Neural progenitor cell (in vitro differentiated cells): Measurements from ENCODE around the gene CYBRD1. TPM values are rescaled to one million over a fixed set of nuclear protein-coding genes. Genes with fewer than 3 reads are reported as not detected.

Experiments
- DNase-seq: peaks from one replicate; pipeline ENCODE4 v3.0.0-alpha.2; 2016; ENCODE audit warnings: low spot score
- H2AFZ ChIP-seq: fragments of 200-600 bp; sonication (generic); replicated peaks from 2 replicates; pipeline ENCODE4 v1.6.1; 2016; ENCODE audit warnings: antibody characterized with exemption
- H3F3A ChIP-seq: fragments of 200-600 bp; sonication (generic); 2 replicates; pipeline ENCODE4 v1.6.1; 2016; ENCODE audit warnings: antibody characterized with exemption, low read depth
- H3K27ac ChIP-seq: fragments of 200-600 bp; sonication (generic); 2 replicates; pipeline ENCODE4 v1.5.1; 2016; ENCODE audit warnings: mild to moderate bottlenecking
- H3K27me3 ChIP-seq: fragments of 200-600 bp; sonication (generic); 2 replicates; pipeline ENCODE4 v1.6.1; 2016; ENCODE audit warnings: mild to moderate bottlenecking, moderate library complexity
- H3K36me3 ChIP-seq: fragments of 200-600 bp; sonication (generic); 2 replicates; pipeline ENCODE4 v1.5.1; 2016
- H3K4me1 ChIP-seq: fragments of 200-600 bp; sonication (generic); 2 replicates; pipeline ENCODE4 v1.6.1; 2016; ENCODE audit warnings: mixed run types
- H3K4me2 ChIP-seq: fragments of 200-600 bp; sonication (generic); 2 replicates; pipeline ENCODE4 v1.6.1; 2016
- H3K4me3 ChIP-seq: fragments of 200-600 bp; sonication (generic); 2 replicates; pipeline ENCODE4 v1.5.1; 2016
- H3K79me2 ChIP-seq: fragments of 200-600 bp; sonication (generic); 2 replicates; pipeline ENCODE4 v1.6.1; 2016; ENCODE audit warnings: low read depth
- H3K9ac ChIP-seq: fragments of 200-600 bp; sonication (generic); 2 replicates; pipeline ENCODE4 v1.6.1; 2016
- H3K9me3 ChIP-seq: fragments of 200-600 bp; sonication (generic); 2 replicates; pipeline ENCODE4 v1.5.1; 2016; ENCODE audit warnings: low read depth
- H4K20me1 ChIP-seq: fragments of 200-600 bp; sonication (generic); 2 replicates; pipeline ENCODE4 v1.6.1; 2016; ENCODE audit warnings: low read depth
- H3K27ac Mint-ChIP-seq: 3 replicates; pipeline ENCODE4 v1.8.0; 2021; ENCODE audit warnings: mixed read lengths
- H3K27me3 Mint-ChIP-seq: 2 replicates; pipeline ENCODE4 v1.8.0; 2022; ENCODE audit warnings: low read depth, mild to moderate bottlenecking, inconsistent platforms, moderate library complexity, mixed read lengths; ENCODE audit not compliant: insufficient read depth
- H3K36me3 Mint-ChIP-seq: 3 replicates; pipeline ENCODE4 v1.8.0; 2021; ENCODE audit warnings: mixed read lengths
- H3K4me1 Mint-ChIP-seq: 3 replicates; pipeline ENCODE4 v1.8.0; 2021; ENCODE audit warnings: mixed read lengths
- H3K4me3 Mint-ChIP-seq: 3 replicates; pipeline ENCODE4 v1.8.0; 2021; ENCODE audit warnings: mild to moderate bottlenecking, moderate library complexity, mixed read lengths
- H3K9me3 Mint-ChIP-seq: 3 replicates; pipeline ENCODE4 v1.8.0; 2020; ENCODE audit warnings: mixed read lengths
- CTCF ChIP-seq: fragments of 200-600 bp; sonication (generic); IDR thresholded peaks from 2 replicates; pipeline ENCODE4 v1.5.1; 2017; ENCODE audit warnings: antibody characterized with exemption, mild to moderate bottlenecking
- EZH2 ChIP-seq: fragments of 200-600 bp; sonication (generic); IDR thresholded peaks from 2 replicates; pipeline ENCODE4 v1.6.1; 2017; ENCODE audit warnings: antibody characterized with exemption, mild to moderate bottlenecking, moderate library complexity
- EZH2phosphoT487 ChIP-seq: fragments of 200-600 bp; sonication (generic); IDR thresholded peaks from 2 replicates; pipeline ENCODE4 v1.6.1; 2017; ENCODE audit warnings: antibody characterized with exemption
- total RNA-seq: library from RNA; depleted of rRNA; stranded (reverse); fragments of >200 nt; gene quantifications from 2 replicates; pipeline ENCODE4 v1.2.3, GENCODE V29; 2015; ENCODE audit warnings: low replicate concordance

Gene CYBRD1
- total RNA-seq = 5.8 and 11.1 TPM in 2 replicates

DNA sequence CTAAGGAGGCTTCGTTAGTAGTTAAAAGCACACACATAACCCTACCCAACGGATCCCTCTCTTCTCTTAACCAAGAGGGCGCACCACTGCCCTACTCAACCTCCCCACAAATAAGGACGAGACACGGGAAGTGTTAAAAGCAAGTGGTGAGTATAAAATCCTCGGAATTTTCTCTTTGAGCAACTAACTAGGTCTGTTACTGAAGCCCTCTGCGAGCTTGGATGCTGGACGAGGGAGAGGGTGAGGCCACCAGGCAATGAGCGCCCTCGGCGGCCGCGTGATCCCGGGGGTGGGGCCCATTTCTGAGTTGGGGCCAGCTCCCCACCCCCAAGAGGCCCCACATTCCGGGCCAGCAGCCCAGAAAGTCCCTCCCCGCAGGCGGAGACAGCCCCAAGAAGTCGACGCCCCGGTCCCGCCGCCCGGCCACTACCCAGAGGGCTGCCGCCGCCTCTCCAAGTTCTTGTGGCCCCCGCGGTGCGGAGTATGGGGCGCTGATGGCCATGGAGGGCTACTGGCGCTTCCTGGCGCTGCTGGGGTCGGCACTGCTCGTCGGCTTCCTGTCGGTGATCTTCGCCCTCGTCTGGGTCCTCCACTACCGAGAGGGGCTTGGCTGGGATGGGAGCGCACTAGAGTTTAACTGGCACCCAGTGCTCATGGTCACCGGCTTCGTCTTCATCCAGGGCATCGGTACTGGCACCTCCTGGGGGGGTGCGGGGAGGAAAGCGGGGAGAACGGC lies at the start of gene CYBRD1:
TSS of gene CYBRD1 (plus strand) at position 423 of the 736 bp plus-strand sequence. CDS start at position 495, 72 bp downstream.
- H3K27me3 ChIP-seq = peaks cover 11% of the 10 kb centered on the region
- peak within 1 kb of the TSS; percentile 96 for H2AFZ ChIP-seq
- H3K36me3 ChIP-seq = no peaks in the 10 kb centered on the region
- Mint-ChIP-seq H3K9me3 (peaks cover 6% of the 10 kb centered on the region), H3K27me3 (peaks cover 14% of the 10 kb centered on the region), H3K36me3 (no peaks in the 10 kb centered on the region), H3K27ac (peak within 1 kb of the TSS; percentile 96), H3K4me3 (peak within 1 kb of the TSS; percentile 95), H3K4me1 (peaks cover 34% of the 10 kb centered on the region)
- peak within 1 kb of the TSS; percentile 23 for H3K9ac ChIP-seq
- DNase-seq = peak; percentile 63
- peaks cover 21% of the 10 kb centered on the region for H3K4me1 ChIP-seq
- no peak within 1 kb of the TSS for H3K27ac ChIP-seq
- H4K20me1 ChIP-seq = no peaks in the 10 kb centered on the region
- H3K4me2 ChIP-seq = peak within 1 kb of the TSS; percentile 97
- no peaks in the 10 kb centered on the region for H3K9me3 ChIP-seq
- peak within 1 kb of the TSS; percentile 66 for H3K4me3 ChIP-seq
- H3K79me2 ChIP-seq = no peaks in the 10 kb centered on the region
- peaks cover 21% of the 10 kb centered on the region for H3F3A ChIP-seq
- no peak for TF ChIP-seq EZH2phosphoT487
- TF ChIP-seq EZH2 = peak; percentile 12
- TF ChIP-seq CTCF = peak; percentile 20

DNA sequence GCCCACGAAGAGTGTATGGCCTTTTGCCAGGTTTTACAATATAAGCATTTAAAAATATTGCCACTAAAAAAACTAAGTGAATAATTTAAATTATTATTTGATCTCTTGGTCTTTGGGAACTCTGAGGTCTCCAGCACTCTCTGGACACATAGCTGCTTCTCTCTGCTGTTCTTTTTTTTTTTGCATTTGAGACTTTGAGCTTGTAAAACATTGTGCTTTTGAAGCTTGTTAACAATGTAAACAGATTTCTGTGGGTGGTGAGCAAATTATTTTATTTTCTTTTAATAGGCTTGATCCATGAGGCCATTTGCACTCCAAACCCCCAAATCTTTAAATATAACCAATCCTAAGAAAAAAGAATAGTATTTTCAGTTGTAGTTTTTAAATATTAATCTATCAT lies 46.3 kb upstream of the CYBRD1 start:
- H3K27me3 Mint-ChIP-seq = no peaks in the 10 kb centered on the region
- H3K4me1 ChIP-seq = no peaks in the 10 kb centered on the region
- H3K4me3 Mint-ChIP-seq = no peak overlapping the region
- H3K36me3 ChIP-seq = no peaks in the 10 kb centered on the region
- H4K20me1 ChIP-seq = no peaks in the 10 kb centered on the region
- H3K36me3 Mint-ChIP-seq = peaks cover 8% of the 10 kb centered on the region
- no peaks in the 10 kb centered on the region for H3K27me3 ChIP-seq
- H2AFZ ChIP-seq = no peak overlapping the region
- no peak overlapping the region for H3K4me3 ChIP-seq
- H3K9ac ChIP-seq = no peak overlapping the region
- no peaks in the 10 kb centered on the region for H3K4me1 Mint-ChIP-seq
- H3K79me2 ChIP-seq = no peaks in the 10 kb centered on the region
- no peak overlapping the region for H3K4me2 ChIP-seq
- no peak overlapping the region for H3K27ac Mint-ChIP-seq
- TF ChIP-seq EZH2phosphoT487 (no peak), CTCF (no peak), EZH2 (no peak)
- no peak for DNase-seq
- no peaks in the 10 kb centered on the region for H3K9me3 ChIP-seq
- H3K27ac ChIP-seq = no peak overlapping the region
- H3F3A ChIP-seq = no peaks in the 10 kb centered on the region
- H3K9me3 Mint-ChIP-seq = no peaks in the 10 kb centered on the region

DNA sequence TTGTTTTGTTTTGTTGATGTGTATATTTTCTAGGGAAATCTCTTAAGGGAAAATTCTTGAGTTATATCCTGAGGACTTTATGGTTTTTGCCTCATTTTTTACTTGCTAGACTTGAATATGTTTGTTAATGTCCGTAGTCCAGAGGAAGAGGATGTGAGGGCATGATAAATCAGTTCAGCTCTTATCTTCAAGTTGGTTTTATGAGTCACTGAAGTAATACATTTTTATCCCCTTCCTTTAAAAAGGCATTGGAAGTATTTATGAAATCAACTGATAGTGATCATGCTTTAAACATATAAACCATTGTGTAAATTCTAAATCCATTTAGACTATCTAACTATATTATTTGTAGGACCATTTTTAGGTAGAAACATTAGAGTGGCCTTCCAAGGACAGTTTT lies 43.9 kb upstream of the CYBRD1 start:
- no peak overlapping the region for H3K9ac ChIP-seq
- TF ChIP-seq EZH2 (no peak), EZH2phosphoT487 (no peak), CTCF (no peak)
- H3K27ac ChIP-seq = no peak overlapping the region
- peaks cover 9% of the 10 kb centered on the region for H3F3A ChIP-seq
- no peaks in the 10 kb centered on the region for H4K20me1 ChIP-seq
- no peaks in the 10 kb centered on the region for H3K4me1 Mint-ChIP-seq
- no peaks in the 10 kb centered on the region for H3K9me3 Mint-ChIP-seq
- no peaks in the 10 kb centered on the region for H3K27me3 Mint-ChIP-seq
- H3K4me3 ChIP-seq = no peak overlapping the region
- H3K27ac Mint-ChIP-seq = no peak overlapping the region
- no peaks in the 10 kb centered on the region for H3K79me2 ChIP-seq
- peaks cover 13% of the 10 kb centered on the region for H3K4me1 ChIP-seq
- no peaks in the 10 kb centered on the region for H3K27me3 ChIP-seq
- H3K36me3 Mint-ChIP-seq = peaks cover 6% of the 10 kb centered on the region
- no peak overlapping the region for H2AFZ ChIP-seq
- H3K9me3 ChIP-seq = no peaks in the 10 kb centered on the region
- no peaks in the 10 kb centered on the region for H3K36me3 ChIP-seq
- H3K4me2 ChIP-seq = no peak overlapping the region
- no peak overlapping the region for H3K4me3 Mint-ChIP-seq
- no peak for DNase-seq
